Caco-2 (cell line): ENCODE data around the gene ZFHX3. TPM values are rescaled to one million over a fixed set of nuclear protein-coding genes. Genes with fewer than 3 reads are reported as not detected.

Experiments used
- BruUV-seq: library from RNA; stranded (reverse); fragments of 400-500 nt; replicated peaks from 2 replicates; lab custom pipeline; 2021; lab: Mats Ljungman, UMichigan
- CTCF ChIA-PET: fragments of 300-600 bp; sonication (Branson Sonifier 250); formaldehyde crosslinking; loops from one replicate; lab custom pipeline; 2022; ENCODE audit warnings: antibody characterized with exemption; lab: Charles Lee
- POLR2A ChIA-PET: fragments of 300-600 bp; sonication (Branson Sonifier 250); formaldehyde crosslinking; loops from one replicate; lab custom pipeline; 2022; ENCODE audit warnings: antibody characterized with exemption; lab: Charles Lee
- DNase-seq, 2 experiments: peaks; one replicate each; pipeline versions ENCODE4 v3.0.0 to v3.0.0-alpha.2; 2020 to 2022
- H3K27me3 ChIP-seq: replicated peaks from 2 replicates; pipeline ENCODE4 v1.6.0; 2011; ENCODE audit warnings: low read length; ENCODE audit not compliant: control insufficient read depth, insufficient read depth
- H3K36me3 ChIP-seq: 2 replicates; pipeline ENCODE4 v1.5.1; 2011; ENCODE audit warnings: low read length; ENCODE audit not compliant: control insufficient read depth, insufficient read depth
- H3K4me1 ChIP-seq: fragments of 250-450 bp; sonication (Bioruptor Pico); 2 replicates; pipeline ENCODE4 v1.5.1; 2020; ENCODE audit warnings: mild to moderate bottlenecking
- H3K4me3 ChIP-seq: 2 replicates; pipeline ENCODE4 v1.5.1; 2011; ENCODE audit warnings: low read depth, mild to moderate bottlenecking, control low read depth, low read length
- H3K9me3 ChIP-seq: fragments of 250-450 bp; sonication (Bioruptor Pico); 2 replicates; pipeline ENCODE4 v1.5.1; 2020; ENCODE audit warnings: mild to moderate bottlenecking, moderate library complexity
- H3K27ac Mint-ChIP-seq: one replicate; pipeline ENCODE4 v1.8.0; 2022; ENCODE audit warnings: mixed read lengths; ENCODE audit not compliant: unreplicated experiment
- H3K27me3 Mint-ChIP-seq: one replicate; pipeline ENCODE4 v1.8.0; 2022; ENCODE audit warnings: mixed read lengths; ENCODE audit not compliant: insufficient read depth, unreplicated experiment
- H3K36me3 Mint-ChIP-seq: one replicate; pipeline ENCODE4 v1.8.0; 2022; ENCODE audit warnings: mild to moderate bottlenecking, mixed read lengths; ENCODE audit not compliant: insufficient read depth, unreplicated experiment
- H3K4me1 Mint-ChIP-seq: one replicate; pipeline ENCODE4 v1.8.0; 2022; ENCODE audit warnings: low read depth, mixed read lengths; ENCODE audit not compliant: unreplicated experiment
- H3K4me3 Mint-ChIP-seq: one replicate; pipeline ENCODE4 v1.8.0; 2022; ENCODE audit warnings: mild to moderate bottlenecking, moderate library complexity, mixed read lengths; ENCODE audit not compliant: unreplicated experiment
- H3K9me3 Mint-ChIP-seq: one replicate; pipeline ENCODE4 v1.8.0; 2022; ENCODE audit warnings: mixed read lengths; ENCODE audit not compliant: unreplicated experiment
- intact Hi-C: fragments of 100-400 bp; cut with micrococcal nuclease; formaldehyde crosslinking; loops from one replicate; pipeline ENCODE4 v1.10.0; 2022; ENCODE audit not compliant: unreplicated experiment
- total RNA-seq: library from RNA; stranded (reverse); gene quantifications from 2 replicates; pipeline ENCODE4 v1.2.3, GENCODE V29; 2022
- TF ChIP-seq, protein P1 (sequence below), 2 experiments: fragments of 200-600 bp in 1 of 2; IDR thresholded peaks; 1 replicate in 1 of 2; 2 replicates in 1 of 2; pipeline versions ENCODE4 v1.5.1 to v1.8.0; 2011 to 2022; ENCODE audit warnings: antibody characterized with exemption in 1 of 2, control low read depth in 1 of 2, inconsistent platforms in 1 of 2, low read depth in 1 of 2, low read length in 1 of 2, mild to moderate bottlenecking in 1 of 2, moderate library complexity in 1 of 2; ENCODE audit not compliant: insufficient read depth in 1 of 2, severe bottlenecking in 1 of 2, unreplicated experiment in 1 of 2

Gene ZFHX3
- total RNA-seq, 1 experiment from 2014 or later: 39.9 TPM

DNA sequence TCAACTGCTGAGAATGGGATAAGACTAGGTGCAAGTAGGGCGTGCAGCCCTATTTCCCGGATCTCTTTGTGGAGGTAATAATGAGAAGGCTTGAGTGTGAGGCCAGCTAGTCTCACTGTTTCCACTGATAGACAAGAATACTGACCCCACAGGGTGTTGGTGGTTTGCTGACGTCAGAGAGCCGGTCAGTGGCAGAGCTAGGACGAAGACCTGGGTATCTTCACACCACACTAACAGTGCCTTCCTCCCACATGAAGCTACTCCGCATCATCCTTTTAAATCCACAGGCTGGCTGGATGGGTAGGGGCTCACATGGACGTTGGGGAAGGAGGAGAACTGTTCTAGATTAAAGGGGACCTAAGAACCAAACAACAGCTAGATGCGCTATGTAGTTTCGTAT, 68.0 kb downstream of the ZFHX3 start:
- Histone ChIP-seq H3K9me3 (no peaks in the 10 kb centered on the region), H3K4me3 (no peak overlapping the region), H3K27me3 (no peaks in the 10 kb centered on the region), H3K36me3 (no peaks in the 10 kb centered on the region), H3K4me1 (peaks cover 49% of the 10 kb centered on the region)
- intact Hi-C loops: no loop called here
- TF ChIP-seq, protein P1, sequence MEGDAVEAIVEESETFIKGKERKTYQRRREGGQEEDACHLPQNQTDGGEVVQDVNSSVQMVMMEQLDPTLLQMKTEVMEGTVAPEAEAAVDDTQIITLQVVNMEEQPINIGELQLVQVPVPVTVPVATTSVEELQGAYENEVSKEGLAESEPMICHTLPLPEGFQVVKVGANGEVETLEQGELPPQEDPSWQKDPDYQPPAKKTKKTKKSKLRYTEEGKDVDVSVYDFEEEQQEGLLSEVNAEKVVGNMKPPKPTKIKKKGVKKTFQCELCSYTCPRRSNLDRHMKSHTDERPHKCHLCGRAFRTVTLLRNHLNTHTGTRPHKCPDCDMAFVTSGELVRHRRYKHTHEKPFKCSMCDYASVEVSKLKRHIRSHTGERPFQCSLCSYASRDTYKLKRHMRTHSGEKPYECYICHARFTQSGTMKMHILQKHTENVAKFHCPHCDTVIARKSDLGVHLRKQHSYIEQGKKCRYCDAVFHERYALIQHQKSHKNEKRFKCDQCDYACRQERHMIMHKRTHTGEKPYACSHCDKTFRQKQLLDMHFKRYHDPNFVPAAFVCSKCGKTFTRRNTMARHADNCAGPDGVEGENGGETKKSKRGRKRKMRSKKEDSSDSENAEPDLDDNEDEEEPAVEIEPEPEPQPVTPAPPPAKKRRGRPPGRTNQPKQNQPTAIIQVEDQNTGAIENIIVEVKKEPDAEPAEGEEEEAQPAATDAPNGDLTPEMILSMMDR (IDR thresholded peaks at IDR 0.05; ENCODE audit: insufficient read depth in 1 of 2, low read depth in 1 of 2, low read length in 1 of 2, severe bottlenecking in 1 of 2, unreplicated experiment in 1 of 2): no peak
- Mint-ChIP-seq H3K36me3 (peaks cover 42% of the 10 kb centered on the region), H3K9me3 (no peaks in the 10 kb centered on the region), H3K27ac (peak overlapping the region; percentile 53), H3K27me3 (no peaks in the 10 kb centered on the region), H3K4me3 (no peak overlapping the region), H3K4me1 (peaks cover 51% of the 10 kb centered on the region)
- ChIA-PET CTCF (interaction anchor here (1.1 kb wide), 1 partner anchor 148 kb away, joined by 3 read pairs; no protein-coding TSS in a partner anchor), POLR2A (no interaction called here)
- no peak for DNase-seq
- no TSS peak for BruUV-seq

DNA sequence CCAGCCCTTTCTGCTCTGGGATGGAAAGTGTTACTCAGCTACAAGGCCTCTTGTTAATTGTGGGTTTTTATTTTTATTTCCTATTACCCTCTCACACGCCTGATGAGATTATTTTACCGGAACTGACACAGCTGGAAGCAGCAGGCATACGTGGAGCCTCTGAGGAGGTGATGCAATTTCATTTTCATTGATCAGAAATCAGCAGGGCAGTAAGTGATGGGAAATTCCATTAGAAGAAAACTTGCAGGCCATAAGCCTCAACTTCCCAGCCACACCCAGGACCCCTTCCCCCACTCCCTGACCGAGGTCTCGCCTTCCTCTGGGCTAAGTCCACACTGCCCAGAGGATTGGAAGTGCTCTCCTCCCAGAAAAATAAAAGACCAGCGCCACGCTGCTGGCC, 69.7 kb downstream of the ZFHX3 start:
- POLR2A ChIA-PET: no interaction called here

DNA sequence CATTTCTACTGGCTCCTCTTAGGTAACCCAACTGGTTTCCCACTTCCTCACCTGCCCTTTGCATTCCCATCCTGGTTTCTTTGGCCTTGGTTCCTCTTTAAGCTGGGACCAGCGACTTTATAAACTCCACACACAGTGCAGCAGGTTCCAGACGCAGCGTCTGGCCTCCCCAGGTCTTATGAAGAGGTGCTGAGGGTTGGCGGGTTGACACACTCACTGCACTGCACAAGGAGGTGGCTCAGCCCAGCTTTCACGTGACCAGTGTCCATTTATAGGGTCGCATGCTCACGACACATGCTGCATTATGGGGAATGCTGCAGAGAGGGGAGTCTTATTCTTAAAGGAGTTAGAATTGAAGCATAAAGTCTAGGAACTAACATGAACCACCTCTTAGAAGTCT, 70.8 kb downstream of the ZFHX3 start:
- H3K27me3 Mint-ChIP-seq: no peaks in the 10 kb centered on the region
- Histone ChIP-seq H3K4me3 (no peak overlapping the region), H3K36me3 (no peaks in the 10 kb centered on the region), H3K27me3 (no peaks in the 10 kb centered on the region), H3K9me3 (no peaks in the 10 kb centered on the region), H3K4me1 (peaks cover 35% of the 10 kb centered on the region)
- no peak for DNase-seq
- H3K27ac Mint-ChIP-seq: peak overlapping the region; percentile 18
- no peaks in the 10 kb centered on the region for H3K9me3 Mint-ChIP-seq
- peaks cover 41% of the 10 kb centered on the region for H3K4me1 Mint-ChIP-seq
- BruUV-seq: no TSS peak
- intact Hi-C loops: no loop called here
- no peak overlapping the region for H3K4me3 Mint-ChIP-seq
- TF ChIP-seq, protein P1 (IDR thresholded peaks at IDR 0.05; ENCODE audit: insufficient read depth in 1 of 2, low read depth in 1 of 2, low read length in 1 of 2, severe bottlenecking in 1 of 2, unreplicated experiment in 1 of 2): no peak
- CTCF ChIA-PET: no interaction called here
- peaks cover 36% of the 10 kb centered on the region for H3K36me3 Mint-ChIP-seq
- POLR2A ChIA-PET: no interaction called here

More for the DNA sequence above, 69.7 kb downstream of the ZFHX3 start:
- TF ChIP-seq, protein P1 (IDR thresholded peaks at IDR 0.05; ENCODE audit: insufficient read depth in 1 of 2, low read depth in 1 of 2, low read length in 1 of 2, severe bottlenecking in 1 of 2, unreplicated experiment in 1 of 2): no peak
- no peaks in the 10 kb centered on the region for H3K36me3 ChIP-seq
- no peaks in the 10 kb centered on the region for H3K9me3 ChIP-seq
- BruUV-seq: no TSS peak
- no peaks in the 10 kb centered on the region for H3K27me3 ChIP-seq
- H3K36me3 Mint-ChIP-seq: peaks cover 30% of the 10 kb centered on the region
- H3K4me1 ChIP-seq: peaks cover 43% of the 10 kb centered on the region
- peak overlapping the region; percentile 42 for H3K27ac Mint-ChIP-seq
- H3K4me3 ChIP-seq: no peak overlapping the region
- CTCF ChIA-PET: no interaction called here
- no peak for DNase-seq
- H3K4me1 Mint-ChIP-seq: peaks cover 43% of the 10 kb centered on the region
- intact Hi-C loops: no loop called here
- H3K4me3 Mint-ChIP-seq: no peak overlapping the region
- no peaks in the 10 kb centered on the region for H3K27me3 Mint-ChIP-seq
- no peaks in the 10 kb centered on the region for H3K9me3 Mint-ChIP-seq
